OCI-LY3 (cell line): ENCODE data around the gene MTFR1L.

Experiments
- EZH2phosphoT487 ChIP-seq: fragments of 200-600 bp; shearing (Covaris generic); IDR thresholded peaks from 2 replicates; pipeline ENCODE4 v1.6.1; 2018; ENCODE audit warnings: antibody characterized with exemption, mixed run types, low read depth
- TF ChIP-seq, protein P1 (sequence below): fragments of 200-600, 300-600 bp; sonication (generic); IDR thresholded peaks from 2 replicates; pipeline ENCODE4 v1.5.1; 2014; ENCODE audit warnings: antibody characterized with exemption, low read length, low read depth

DNA sequence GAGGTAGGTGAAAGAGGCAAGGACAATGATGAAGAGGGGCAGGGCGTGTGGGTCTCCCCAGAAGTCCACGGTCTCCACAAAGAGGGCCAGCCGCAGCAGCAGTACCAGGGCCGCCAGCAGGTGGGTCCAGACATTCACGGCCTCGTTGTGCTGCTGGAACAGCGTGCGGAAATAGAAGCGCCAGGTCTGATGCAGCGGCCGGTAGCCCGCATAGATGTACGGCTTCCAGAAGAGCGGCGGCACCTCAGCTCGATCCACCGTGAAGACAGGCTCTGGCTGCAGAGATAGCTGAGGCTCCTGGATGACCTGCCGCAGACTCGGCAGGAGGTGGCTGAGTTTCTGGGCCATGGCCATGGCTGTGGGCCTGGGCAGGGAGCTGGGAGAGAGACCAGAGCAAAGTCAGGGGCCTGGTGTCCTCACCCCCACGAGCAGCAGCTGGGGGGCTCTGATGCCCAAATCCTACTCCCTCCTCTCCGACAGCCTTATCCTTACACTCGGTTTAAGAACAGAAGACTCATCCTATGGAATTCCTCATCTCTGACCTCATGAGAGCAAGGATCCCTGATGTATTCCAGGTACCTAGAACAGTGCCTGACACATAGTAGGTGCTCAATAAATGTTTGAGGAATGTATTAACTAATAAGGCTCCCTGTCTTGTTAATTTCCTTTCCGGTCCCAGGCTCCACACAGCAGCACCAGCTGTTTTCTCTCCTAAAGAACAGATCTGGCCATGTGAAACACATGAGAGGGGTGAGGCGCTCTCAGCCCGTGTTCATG lies 43.9 kb downstream of the MTFR1L start:
- TF ChIP-seq, protein P1, sequence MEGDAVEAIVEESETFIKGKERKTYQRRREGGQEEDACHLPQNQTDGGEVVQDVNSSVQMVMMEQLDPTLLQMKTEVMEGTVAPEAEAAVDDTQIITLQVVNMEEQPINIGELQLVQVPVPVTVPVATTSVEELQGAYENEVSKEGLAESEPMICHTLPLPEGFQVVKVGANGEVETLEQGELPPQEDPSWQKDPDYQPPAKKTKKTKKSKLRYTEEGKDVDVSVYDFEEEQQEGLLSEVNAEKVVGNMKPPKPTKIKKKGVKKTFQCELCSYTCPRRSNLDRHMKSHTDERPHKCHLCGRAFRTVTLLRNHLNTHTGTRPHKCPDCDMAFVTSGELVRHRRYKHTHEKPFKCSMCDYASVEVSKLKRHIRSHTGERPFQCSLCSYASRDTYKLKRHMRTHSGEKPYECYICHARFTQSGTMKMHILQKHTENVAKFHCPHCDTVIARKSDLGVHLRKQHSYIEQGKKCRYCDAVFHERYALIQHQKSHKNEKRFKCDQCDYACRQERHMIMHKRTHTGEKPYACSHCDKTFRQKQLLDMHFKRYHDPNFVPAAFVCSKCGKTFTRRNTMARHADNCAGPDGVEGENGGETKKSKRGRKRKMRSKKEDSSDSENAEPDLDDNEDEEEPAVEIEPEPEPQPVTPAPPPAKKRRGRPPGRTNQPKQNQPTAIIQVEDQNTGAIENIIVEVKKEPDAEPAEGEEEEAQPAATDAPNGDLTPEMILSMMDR: no peak
- no peak for TF ChIP-seq EZH2phosphoT487
